Subcutaneous abdominal adipose tissue (tissue), 5 donors: ENCODE results near the gene APOBEC3H.

Experiments used
- H3K27ac ChIP-seq: one replicate; pipeline ENCODE4 v1.7.0; 2013; ENCODE audit warnings: low read depth, mild to moderate bottlenecking, inconsistent platforms, low read length, moderate library complexity
- H3K27me3 ChIP-seq, 5 donors: one replicate each; pipeline ENCODE4 v1.7.0; 2013; ENCODE audit warnings: low read length in 5 of 5, inconsistent platforms in 1 of 5; ENCODE audit not compliant: control insufficient read depth in 5 of 5, insufficient read depth in 4 of 5
- H3K36me3 ChIP-seq, 5 donors: one replicate each; pipeline ENCODE4 v1.7.0; 2013; ENCODE audit warnings: low read length in 5 of 5; ENCODE audit not compliant: control insufficient read depth in 5 of 5, insufficient read depth in 5 of 5
- H3K4me1 ChIP-seq, 5 donors: one replicate each; pipeline ENCODE4 v1.7.0; 2013; ENCODE audit warnings: low read length in 5 of 5, mild to moderate bottlenecking in 3 of 5, moderate library complexity in 1 of 5; ENCODE audit not compliant: control insufficient read depth in 5 of 5, insufficient read depth in 5 of 5
- H3K4me3 ChIP-seq, 5 donors: one replicate each; pipeline ENCODE4 v1.7.0; 2013; ENCODE audit warnings: low read length in 5 of 5, low read depth in 1 of 5
- H3K9ac ChIP-seq, 5 donors: one replicate each; pipeline ENCODE4 v1.7.0; 2013; ENCODE audit warnings: low read length in 5 of 5, mild to moderate bottlenecking in 4 of 5, moderate library complexity in 3 of 5
- H3K9me3 ChIP-seq, 5 donors: one replicate each; pipeline ENCODE4 v1.7.0; 2013; ENCODE audit warnings: low read length in 5 of 5; ENCODE audit not compliant: control insufficient read depth in 5 of 5
- donor health status: healthy.
- donor health status: healthy.
- donor health status: healthy.
- donor health status: healthy.
- donor health status: healthy.

APOBEC3H gene

DNA sequence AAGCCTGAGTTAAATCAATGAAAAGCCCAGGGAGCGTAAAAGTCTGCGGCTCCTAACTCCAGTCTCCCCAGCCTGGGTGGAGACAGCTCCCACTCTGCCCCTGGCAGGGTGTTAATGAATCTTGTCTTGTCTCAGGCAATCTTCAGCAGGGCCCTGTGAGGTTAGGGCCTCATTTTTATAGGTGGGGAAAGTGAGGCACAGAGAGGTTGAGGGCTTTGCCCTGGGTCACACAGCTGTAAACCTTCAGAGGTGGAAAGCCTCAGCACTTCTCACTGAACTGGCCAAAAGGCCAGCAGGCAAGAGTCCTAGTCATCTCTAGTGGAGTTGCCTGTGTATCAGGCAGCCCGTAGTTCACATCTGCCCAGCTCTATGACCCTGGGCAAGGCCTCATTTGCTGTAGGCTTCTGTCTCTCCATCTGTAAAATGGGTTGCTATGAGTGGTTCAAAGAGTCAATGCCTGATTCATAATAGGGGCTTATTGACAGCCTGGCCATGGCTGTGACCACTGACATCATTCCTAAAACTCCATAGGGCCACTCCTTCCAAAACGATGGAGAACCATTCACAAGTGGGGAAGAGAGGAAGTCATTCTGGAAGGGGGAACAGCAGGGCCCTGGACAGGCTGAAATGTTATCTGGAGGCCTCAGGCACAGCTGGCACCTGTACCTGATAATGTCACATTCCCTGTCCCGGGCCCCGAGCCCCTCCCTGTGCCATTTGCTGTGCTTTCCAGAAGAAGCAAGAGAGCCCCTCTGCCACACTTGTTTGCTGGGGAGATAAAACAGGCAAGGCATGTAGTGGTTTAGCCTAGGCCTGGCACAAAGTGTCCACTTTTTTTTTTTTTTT, 49.4 kb downstream of the APOBEC3H start:
- H3K27me3 ChIP-seq: no peaks in the 10 kb centered on the region
- peaks cover 0 to 28% (median 16%) of the 10 kb centered on the region in 5 donors for H3K36me3 ChIP-seq
- peak overlapping the region; percentile 60 to 77 (median 68) for H3K9ac ChIP-seq
- H3K4me3 ChIP-seq: peak overlapping the region; percentile 59 to 99 (median 64)
- no peaks in the 10 kb centered on the region for H3K9me3 ChIP-seq
- peaks cover 0 to 70% (median 64%) of the 10 kb centered on the region in 5 donors for H3K4me1 ChIP-seq
- H3K27ac ChIP-seq: peak overlapping the region; percentile 91

DNA sequence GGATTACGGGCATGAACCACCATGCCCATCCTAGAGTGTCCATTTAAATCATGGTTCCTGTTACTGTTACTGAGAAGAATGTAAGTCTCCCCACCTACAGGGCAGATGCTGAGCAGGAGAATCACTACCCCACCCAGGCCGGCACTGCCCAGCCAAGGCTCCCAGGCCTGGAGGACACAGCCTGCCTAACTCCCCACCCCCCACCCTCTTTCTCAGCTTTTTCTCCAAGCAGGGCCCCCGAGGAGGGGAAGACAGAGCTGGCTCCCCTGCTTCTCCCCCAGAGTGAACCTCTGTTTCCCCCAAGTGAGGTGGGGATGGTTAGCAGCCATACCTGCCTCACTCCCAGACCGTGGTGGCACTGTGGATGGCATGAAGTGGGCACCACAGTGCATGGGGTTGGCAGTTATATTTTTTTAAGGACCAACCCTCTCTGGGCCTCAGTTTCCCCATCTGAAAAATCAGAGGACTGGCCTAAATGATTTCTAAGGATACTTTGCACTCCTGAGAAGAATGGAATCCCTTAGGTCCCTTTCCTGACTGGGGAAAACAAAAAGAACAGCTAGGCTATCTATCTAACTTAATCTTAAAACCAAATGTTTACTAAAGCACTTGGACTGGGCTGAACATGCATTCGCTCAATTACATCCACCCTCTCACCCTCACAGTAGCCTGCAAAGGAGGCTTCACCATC, 50.4 kb downstream of the APOBEC3H start:
- peak overlapping the region; percentile 91 for H3K27ac ChIP-seq
- no peaks in the 10 kb centered on the region for H3K27me3 ChIP-seq
- H3K9ac ChIP-seq: no peak overlapping the region
- no peaks in the 10 kb centered on the region for H3K9me3 ChIP-seq
- H3K36me3 ChIP-seq: peaks cover 0 to 22% (median 16%) of the 10 kb centered on the region in 5 donors
- H3K4me1 ChIP-seq: peaks cover 0 to 76% (median 69%) of the 10 kb centered on the region in 5 donors
- H3K4me3 ChIP-seq: no peak overlapping the region

DNA sequence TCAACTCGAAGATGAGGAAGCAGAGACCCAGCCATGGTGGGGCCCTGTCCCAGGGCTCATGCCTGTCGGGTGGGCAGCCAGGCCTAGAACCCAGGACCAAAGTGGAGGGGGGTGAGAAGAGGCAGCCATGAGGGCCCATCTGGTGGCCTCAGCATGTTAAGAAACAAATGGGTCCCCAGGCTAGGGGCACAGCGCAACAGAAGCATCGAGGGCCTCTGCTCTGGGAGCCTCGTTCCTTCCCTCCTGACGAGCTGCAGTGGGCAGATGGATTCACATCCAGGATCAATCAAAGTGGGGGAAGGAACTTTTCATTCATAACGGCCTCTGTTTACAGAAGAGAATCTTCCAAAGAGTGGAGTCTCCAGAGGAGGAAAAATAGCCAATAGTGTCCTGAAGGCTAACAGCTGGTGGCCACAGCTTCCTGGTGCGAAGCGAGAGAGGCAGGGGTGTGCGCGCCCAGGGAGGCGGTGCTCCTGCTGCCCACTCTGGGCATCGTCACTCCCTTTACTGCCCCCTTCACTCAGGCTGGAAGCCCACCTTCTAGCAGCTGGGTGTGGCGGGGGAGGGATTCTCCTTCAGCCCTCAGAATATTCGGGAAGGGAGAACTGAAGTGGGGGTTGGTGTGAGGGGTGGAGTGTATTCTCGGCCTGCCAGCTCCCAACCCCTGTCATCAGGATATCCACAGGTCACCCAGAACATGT, 51.1 kb downstream of the APOBEC3H start:
- peaks cover 0 to 80% (median 74%) of the 10 kb centered on the region in 5 donors for H3K4me1 ChIP-seq
- peaks cover 0 to 22% (median 16%) of the 10 kb centered on the region in 5 donors for H3K36me3 ChIP-seq
- no peak overlapping the region for H3K4me3 ChIP-seq
- H3K27ac ChIP-seq: peak overlapping the region; percentile 58
- peak overlapping the region in 2 of 5 donors; percentile 46 to 54 for H3K9ac ChIP-seq
- H3K27me3 ChIP-seq: no peaks in the 10 kb centered on the region
- H3K9me3 ChIP-seq: no peaks in the 10 kb centered on the region

DNA sequence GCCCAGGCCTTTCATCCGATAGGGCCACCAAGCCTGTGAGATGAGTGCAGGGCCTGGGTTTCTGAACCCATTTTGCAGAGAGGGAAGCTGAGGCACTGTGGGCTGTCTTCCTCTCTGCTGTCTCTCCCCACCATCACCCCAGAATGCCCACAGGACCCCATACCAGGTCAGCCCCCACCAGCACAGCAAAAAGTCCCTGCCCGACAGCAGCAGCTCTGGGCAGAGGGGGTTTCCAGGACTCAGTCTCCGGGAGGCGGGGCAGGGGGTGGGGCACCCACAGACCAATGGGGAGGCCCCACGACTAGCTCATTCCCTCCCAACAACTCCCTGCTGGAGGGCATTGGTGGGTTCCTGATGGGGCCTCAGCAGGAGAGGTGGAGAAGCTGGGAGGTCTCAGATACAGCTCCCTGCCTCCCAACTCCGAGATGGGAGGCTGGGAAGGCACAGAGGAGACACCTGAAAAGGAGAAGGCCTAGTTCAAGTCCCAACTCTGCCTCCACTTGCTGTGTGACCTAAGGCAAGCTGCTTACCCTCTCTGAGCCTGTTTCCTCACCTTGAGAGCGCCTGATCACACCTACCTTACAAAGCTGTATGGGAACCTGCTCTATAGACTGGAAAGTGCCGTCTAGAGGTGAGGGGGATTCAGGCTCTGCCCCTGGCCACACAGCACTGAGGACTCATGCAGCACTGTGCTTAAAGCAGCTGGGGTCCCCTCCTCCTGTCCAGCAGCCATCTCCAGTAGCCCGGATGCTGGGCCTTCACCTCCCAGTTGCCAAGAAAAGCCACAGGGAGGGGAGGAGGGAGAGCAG, 51.9 kb downstream of the APOBEC3H start:
- Histone ChIP-seq H3K4me3 (no peak overlapping the region), H3K27me3 (peaks cover 0 to 3% (median 0%) of the 10 kb centered on the region in 5 donors), H3K4me1 (peaks cover 0 to 81% (median 73%) of the 10 kb centered on the region in 5 donors), H3K9ac (peak overlapping the region in 2 of 5 donors; percentile 46 to 54), H3K36me3 (peaks cover 0 to 22% (median 16%) of the 10 kb centered on the region in 5 donors), H3K9me3 (no peaks in the 10 kb centered on the region), H3K27ac (peak overlapping the region; percentile 58)

DNA sequence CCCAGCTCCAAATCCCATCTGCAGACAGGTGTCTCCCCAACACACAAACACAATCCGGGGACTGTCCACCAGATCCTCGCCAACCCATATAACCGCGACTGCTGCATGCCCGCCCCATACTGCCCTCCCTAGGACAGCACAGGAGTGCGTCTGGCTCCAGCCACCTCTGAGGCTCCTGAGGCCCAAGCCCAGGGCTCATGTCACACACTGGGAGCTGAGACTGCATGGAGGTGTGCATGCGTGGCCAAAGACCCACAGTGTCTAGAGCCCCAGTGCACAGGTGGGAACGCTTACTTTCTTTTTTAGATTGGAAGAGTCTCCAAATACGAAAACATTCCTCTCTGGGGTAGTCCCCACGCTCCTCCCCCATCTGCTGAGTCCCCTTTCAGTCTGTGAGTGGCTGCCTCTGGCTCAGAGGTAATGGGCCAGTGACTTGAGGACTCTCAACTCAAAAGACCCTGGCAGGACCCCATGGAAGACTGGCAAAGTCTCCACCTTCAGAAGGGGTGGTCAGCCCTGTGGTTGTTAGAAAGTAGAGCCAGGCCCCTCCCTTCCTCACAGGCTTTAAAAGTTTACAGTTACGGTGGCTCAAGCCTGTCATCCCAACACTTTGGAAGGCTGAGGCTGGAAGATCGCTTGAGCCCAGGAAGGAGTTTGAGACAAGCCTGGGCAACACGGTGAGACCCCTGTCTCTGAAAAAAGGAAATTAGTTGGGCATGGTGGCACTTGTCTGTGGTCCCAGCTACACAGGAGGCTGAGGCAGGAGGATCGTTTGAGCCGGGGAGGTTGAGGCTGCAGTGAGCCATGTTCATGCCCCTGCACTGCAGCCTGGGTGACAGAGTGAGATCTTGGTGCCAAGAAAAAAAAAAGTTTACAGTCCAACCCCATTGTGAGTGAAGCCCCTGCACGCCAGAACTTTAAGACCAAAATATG, 53.1 kb downstream of the APOBEC3H start:
- Histone ChIP-seq H3K36me3 (peaks cover 0 to 22% (median 16%) of the 10 kb centered on the region in 5 donors), H3K9me3 (no peaks in the 10 kb centered on the region), H3K9ac (peak overlapping the region in 1 of 5 donors; percentile 25), H3K4me1 (peaks cover 0 to 68% (median 60%) of the 10 kb centered on the region in 5 donors), H3K4me3 (peak overlapping the region in 1 of 5 donors; percentile 22), H3K27me3 (peaks cover 0 to 3% (median 0%) of the 10 kb centered on the region in 5 donors), H3K27ac (peak overlapping the region; percentile 58)

DNA sequence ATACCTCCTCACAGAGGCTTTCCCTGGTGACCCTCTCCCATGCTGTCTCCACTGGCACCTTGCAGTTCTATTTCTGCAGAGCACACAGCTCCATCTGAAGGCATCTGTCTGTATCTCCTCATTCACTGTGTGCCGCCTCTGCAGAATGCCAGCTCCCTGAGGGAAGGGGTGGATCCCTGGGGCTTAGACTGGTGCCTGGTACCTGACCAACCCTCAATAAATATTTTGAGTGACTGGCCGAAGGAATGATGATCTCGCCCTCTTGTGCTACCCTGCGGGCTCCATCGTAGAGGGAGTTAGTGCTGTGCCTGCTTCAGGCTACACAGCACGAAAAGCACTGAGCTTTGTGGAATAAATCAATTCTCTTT, 53.8 kb downstream of the APOBEC3H start:
- H3K9ac ChIP-seq: peak overlapping the region in 2 of 5 donors; percentile 25 to 34
- H3K4me3 ChIP-seq: peak overlapping the region in 4 of 5 donors; percentile 40 to 88 (median 82)
- peaks cover 0 to 5% (median 0%) of the 10 kb centered on the region in 5 donors for H3K27me3 ChIP-seq
- no peaks in the 10 kb centered on the region for H3K9me3 ChIP-seq
- H3K4me1 ChIP-seq: peaks cover 0 to 66% (median 58%) of the 10 kb centered on the region in 5 donors
- H3K36me3 ChIP-seq: peaks cover 0 to 22% (median 16%) of the 10 kb centered on the region in 5 donors
- peak overlapping the region; percentile 54 for H3K27ac ChIP-seq

DNA sequence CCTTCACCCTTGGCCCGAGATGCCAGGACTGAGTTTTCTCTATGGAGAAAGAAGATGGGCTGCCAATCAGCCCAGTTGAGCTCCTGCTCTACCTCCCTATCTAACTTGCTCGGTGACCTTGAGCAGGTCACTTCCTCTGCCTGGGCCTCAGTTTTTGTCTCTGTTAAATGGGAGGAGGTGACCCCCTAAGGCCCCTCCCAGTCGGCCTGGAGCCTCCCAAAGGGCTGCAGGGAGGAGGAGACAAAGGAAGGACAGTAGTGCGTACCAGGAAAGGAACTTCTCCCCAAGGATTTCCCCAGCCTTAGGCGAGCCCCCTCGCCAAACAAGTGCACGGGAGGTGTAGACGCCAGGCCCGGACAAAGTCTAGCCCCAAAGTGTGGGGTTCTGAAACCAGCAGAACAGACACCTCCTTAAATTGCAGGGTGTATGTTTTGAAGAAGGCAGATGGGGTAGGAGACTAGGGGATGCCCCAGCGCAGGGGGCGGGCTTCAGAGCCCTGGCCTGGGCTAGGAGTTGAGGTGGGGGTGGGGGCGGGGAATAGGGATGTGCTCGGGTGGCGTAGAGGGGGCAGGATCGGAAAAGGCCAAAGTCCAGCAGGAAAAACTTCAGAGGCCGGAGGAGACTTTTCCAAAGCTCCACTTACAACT, 54.4 kb downstream of the APOBEC3H start:
- Histone ChIP-seq H3K27me3 (peaks cover 0 to 6% (median 0%) of the 10 kb centered on the region in 5 donors), H3K36me3 (peaks cover 0 to 22% (median 16%) of the 10 kb centered on the region in 5 donors), H3K27ac (peak overlapping the region; percentile 54), H3K4me1 (peaks cover 0 to 60% (median 52%) of the 10 kb centered on the region in 5 donors), H3K9ac (peak overlapping the region in 4 of 5 donors; percentile 80 to 92 (median 82)), H3K4me3 (peak overlapping the region; percentile 80 to 92 (median 88)), H3K9me3 (no peaks in the 10 kb centered on the region)

DNA sequence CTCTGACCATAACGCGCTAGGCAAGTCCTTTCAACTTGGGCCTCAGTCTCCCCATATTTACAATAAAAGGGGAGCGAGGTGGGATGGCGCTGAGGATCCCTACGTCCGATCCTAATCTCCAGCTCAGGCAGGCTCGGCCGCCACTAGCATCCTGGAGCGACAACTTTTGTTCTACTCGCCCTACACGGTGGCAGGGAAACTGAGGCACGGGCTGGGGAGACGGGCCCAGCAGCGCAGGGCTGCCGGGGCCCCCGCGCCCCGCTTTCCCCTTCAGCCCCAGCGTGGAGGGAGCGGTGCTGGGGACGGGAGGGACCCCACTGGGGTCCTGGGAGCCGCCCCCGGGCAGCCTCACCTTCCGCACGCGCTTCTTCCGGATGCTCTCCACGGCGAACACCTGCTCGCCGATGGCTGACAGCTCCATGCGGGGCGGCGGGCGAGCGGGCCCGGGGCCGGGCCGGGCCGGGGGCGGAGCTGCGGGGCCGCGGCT, 55.0 kb downstream of the APOBEC3H start:
- Histone ChIP-seq H3K4me3 (peak overlapping the region; percentile 80 to 92 (median 88)), H3K4me1 (peaks cover 0 to 54% (median 46%) of the 10 kb centered on the region in 5 donors), H3K36me3 (peaks cover 0 to 22% (median 16%) of the 10 kb centered on the region in 5 donors), H3K27ac (peak overlapping the region; percentile 54), H3K9me3 (no peaks in the 10 kb centered on the region), H3K27me3 (peaks cover 0 to 6% (median 0%) of the 10 kb centered on the region in 5 donors), H3K9ac (peak overlapping the region in 4 of 5 donors; percentile 80 to 92 (median 82))
